Neural cell (in vitro differentiated cells): Measurements from ENCODE around the gene UPK1B.

Experiments used
- EP300 ChIP-seq: fragments of 450-650 bp; conservative IDR thresholded peaks from 2 replicates; pipeline ENCODE4 v1.6.1; 2014; ENCODE audit warnings: antibody characterized with exemption, mild to moderate bottlenecking, moderate library complexity; ENCODE audit not compliant: poor library complexity, severe bottlenecking
- MXI1 ChIP-seq: fragments of 450-650 bp; conservative IDR thresholded peaks from 2 replicates; pipeline ENCODE4 v1.6.1; 2014; ENCODE audit warnings: antibody characterized with exemption, mild to moderate bottlenecking; ENCODE audit not compliant: poor library complexity, severe bottlenecking
- SMC3 ChIP-seq: fragments of 450-650 bp; conservative IDR thresholded peaks from 2 replicates; pipeline ENCODE4 v1.6.1; 2014; ENCODE audit warnings: antibody characterized with exemption, mild to moderate bottlenecking, moderate library complexity; ENCODE audit not compliant: poor library complexity
- TAF1 ChIP-seq: IDR thresholded peaks from 2 replicates; pipeline ENCODE4 v1.6.1; 2012; ENCODE audit warnings: low read depth
- TF ChIP-seq, protein P1 (sequence below): fragments of 450-650 bp; IDR thresholded peaks from 2 replicates; pipeline ENCODE4 v1.5.1; 2014; ENCODE audit warnings: antibody characterized with exemption, mild to moderate bottlenecking, moderate library complexity; ENCODE audit not compliant: poor library complexity, severe bottlenecking
- TF ChIP-seq, protein P2 (sequence below): IDR thresholded peaks from 2 replicates; pipeline ENCODE4 v1.6.1; 2012; ENCODE audit warnings: borderline replicate concordance

DNA sequence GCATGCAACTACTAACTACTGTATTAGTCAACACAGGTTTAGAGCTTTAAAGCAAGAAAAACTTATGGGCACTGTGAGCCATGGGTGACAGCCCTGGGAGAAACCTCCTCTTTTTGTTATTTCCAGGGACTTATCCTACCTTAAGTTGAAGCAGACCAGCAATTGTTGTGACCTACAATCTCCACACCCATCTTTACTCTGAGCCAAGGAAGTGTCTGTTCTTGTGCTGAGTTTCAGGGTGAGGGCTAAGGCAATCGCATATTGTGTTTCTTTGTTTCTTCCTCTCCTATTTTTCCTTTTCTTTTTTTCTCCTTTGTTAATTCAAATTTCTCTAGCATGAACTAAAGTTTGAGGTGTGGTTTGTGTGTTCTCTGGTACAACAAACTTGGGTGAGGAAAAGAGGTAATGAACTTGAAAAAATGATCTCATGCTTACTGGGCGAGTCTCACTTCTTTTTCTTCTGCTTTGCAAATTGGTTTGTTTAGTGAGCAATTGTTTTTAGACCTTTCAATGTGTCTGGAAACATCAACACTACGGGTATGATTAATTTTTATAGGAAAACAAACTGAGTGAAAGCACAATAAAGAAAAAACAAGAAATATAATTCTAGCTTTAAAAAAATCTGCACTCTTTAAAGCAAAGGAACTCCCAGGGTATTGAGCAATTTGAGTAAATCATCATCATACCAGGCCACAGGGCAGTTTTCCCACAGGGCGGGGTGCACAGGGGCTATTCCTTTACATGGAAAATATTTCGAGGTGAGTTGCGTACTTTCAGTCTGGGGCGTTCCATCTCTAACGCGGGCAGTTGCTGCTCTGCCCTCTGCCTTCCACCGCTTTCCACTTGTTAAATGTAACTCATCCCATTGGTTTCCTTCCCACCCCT, 2.7 kb downstream of the UPK1B start:
- TF ChIP-seq, protein P1, sequence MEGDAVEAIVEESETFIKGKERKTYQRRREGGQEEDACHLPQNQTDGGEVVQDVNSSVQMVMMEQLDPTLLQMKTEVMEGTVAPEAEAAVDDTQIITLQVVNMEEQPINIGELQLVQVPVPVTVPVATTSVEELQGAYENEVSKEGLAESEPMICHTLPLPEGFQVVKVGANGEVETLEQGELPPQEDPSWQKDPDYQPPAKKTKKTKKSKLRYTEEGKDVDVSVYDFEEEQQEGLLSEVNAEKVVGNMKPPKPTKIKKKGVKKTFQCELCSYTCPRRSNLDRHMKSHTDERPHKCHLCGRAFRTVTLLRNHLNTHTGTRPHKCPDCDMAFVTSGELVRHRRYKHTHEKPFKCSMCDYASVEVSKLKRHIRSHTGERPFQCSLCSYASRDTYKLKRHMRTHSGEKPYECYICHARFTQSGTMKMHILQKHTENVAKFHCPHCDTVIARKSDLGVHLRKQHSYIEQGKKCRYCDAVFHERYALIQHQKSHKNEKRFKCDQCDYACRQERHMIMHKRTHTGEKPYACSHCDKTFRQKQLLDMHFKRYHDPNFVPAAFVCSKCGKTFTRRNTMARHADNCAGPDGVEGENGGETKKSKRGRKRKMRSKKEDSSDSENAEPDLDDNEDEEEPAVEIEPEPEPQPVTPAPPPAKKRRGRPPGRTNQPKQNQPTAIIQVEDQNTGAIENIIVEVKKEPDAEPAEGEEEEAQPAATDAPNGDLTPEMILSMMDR, result no peak
- TF ChIP-seq MXI1 (no peak), EP300 (no peak), TAF1 (no peak), SMC3 (no peak)
- TF ChIP-seq, protein P2, sequence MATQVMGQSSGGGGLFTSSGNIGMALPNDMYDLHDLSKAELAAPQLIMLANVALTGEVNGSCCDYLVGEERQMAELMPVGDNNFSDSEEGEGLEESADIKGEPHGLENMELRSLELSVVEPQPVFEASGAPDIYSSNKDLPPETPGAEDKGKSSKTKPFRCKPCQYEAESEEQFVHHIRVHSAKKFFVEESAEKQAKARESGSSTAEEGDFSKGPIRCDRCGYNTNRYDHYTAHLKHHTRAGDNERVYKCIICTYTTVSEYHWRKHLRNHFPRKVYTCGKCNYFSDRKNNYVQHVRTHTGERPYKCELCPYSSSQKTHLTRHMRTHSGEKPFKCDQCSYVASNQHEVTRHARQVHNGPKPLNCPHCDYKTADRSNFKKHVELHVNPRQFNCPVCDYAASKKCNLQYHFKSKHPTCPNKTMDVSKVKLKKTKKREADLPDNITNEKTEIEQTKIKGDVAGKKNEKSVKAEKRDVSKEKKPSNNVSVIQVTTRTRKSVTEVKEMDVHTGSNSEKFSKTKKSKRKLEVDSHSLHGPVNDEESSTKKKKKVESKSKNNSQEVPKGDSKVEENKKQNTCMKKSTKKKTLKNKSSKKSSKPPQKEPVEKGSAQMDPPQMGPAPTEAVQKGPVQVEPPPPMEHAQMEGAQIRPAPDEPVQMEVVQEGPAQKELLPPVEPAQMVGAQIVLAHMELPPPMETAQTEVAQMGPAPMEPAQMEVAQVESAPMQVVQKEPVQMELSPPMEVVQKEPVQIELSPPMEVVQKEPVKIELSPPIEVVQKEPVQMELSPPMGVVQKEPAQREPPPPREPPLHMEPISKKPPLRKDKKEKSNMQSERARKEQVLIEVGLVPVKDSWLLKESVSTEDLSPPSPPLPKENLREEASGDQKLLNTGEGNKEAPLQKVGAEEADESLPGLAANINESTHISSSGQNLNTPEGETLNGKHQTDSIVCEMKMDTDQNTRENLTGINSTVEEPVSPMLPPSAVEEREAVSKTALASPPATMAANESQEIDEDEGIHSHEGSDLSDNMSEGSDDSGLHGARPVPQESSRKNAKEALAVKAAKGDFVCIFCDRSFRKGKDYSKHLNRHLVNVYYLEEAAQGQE, result no peak
